Measurements from ENCODE around the gene USP10. TPM values are rescaled to one million over a fixed set of nuclear protein-coding genes. Genes with fewer than 3 reads are reported as not detected.

The USP10 gene
- total RNA-seq: 27.1 TPM

GRCh38 chr16:84699712-84700445, at the start of gene USP10:
TSS of gene USP10 (plus strand) at chr16:84700000. CDS start at chr16:84700091, 91 bp downstream.
- H3K9ac ChIP-seq (ENCODE audit: low read depth in 1 of 3, low read length in 3 of 3): peak within 1 kb of the TSS; percentile 76 to 88 (median 79)
- no peaks in the 10 kb centered on the region for H3K27me3 ChIP-seq (ENCODE audit: control insufficient read depth in 3 of 3, insufficient read depth in 3 of 3, low read length in 3 of 3)
- peaks cover 16 to 25% (median 17%) of the 10 kb centered on the region in 3 donors for H3K4me1 ChIP-seq (ENCODE audit: control insufficient read depth in 3 of 3, insufficient read depth in 3 of 3, low read length in 3 of 3)
- peak within 1 kb of the TSS; percentile 64 for H3K27ac ChIP-seq (ENCODE audit: low read depth, low read length)
- H3K9me3 ChIP-seq (ENCODE audit: control insufficient read depth in 3 of 3, low read length in 3 of 3): no peaks in the 10 kb centered on the region
- no peaks in the 10 kb centered on the region for H3K36me3 ChIP-seq (ENCODE audit: control insufficient read depth in 3 of 3, insufficient read depth in 3 of 3, low read length in 3 of 3)
- H3K4me3 ChIP-seq (ENCODE audit: low read length in 3 of 3): peak within 1 kb of the TSS; percentile 59 to 88 (median 85)

GRCh38 chr16:84650062-84650991, 49.5 kb upstream of the USP10 start:
- no peak overlapping the region for H3K27ac ChIP-seq (ENCODE audit: low read depth, low read length)

GRCh38 chr16:84652566-84652965, 47.2 kb upstream of the USP10 start:
- H3K4me1 ChIP-seq (ENCODE audit: control insufficient read depth in 3 of 3, insufficient read depth in 3 of 3, low read length in 3 of 3): peaks cover 12% of the 10 kb centered on the region in 3 donors
- H3K27me3 ChIP-seq (ENCODE audit: control insufficient read depth in 3 of 3, insufficient read depth in 3 of 3, low read length in 3 of 3): no peaks in the 10 kb centered on the region
- H3K36me3 ChIP-seq (ENCODE audit: control insufficient read depth in 3 of 3, insufficient read depth in 3 of 3, low read length in 3 of 3): peaks cover 15 to 29% (median 23%) of the 10 kb centered on the region in 3 donors
- H3K27ac ChIP-seq (ENCODE audit: low read depth, low read length): no peak overlapping the region
- H3K9ac ChIP-seq (ENCODE audit: low read depth in 1 of 3, low read length in 3 of 3): no peak overlapping the region
- no peak overlapping the region for H3K4me3 ChIP-seq (ENCODE audit: low read length in 3 of 3)
- H3K9me3 ChIP-seq (ENCODE audit: control insufficient read depth in 3 of 3, low read length in 3 of 3): no peaks in the 10 kb centered on the region

More at GRCh38 chr16:84650062-84650991, 49.5 kb upstream of the USP10 start:
- H3K9ac ChIP-seq (ENCODE audit: low read depth in 1 of 3, low read length in 3 of 3): no peak overlapping the region
- H3K36me3 ChIP-seq (ENCODE audit: control insufficient read depth in 3 of 3, insufficient read depth in 3 of 3, low read length in 3 of 3): peaks cover 3 to 19% (median 12%) of the 10 kb centered on the region in 3 donors
- no peaks in the 10 kb centered on the region for H3K27me3 ChIP-seq (ENCODE audit: control insufficient read depth in 3 of 3, insufficient read depth in 3 of 3, low read length in 3 of 3)
- no peak overlapping the region for H3K4me3 ChIP-seq (ENCODE audit: low read length in 3 of 3)
- peaks cover 12 to 13% (median 13%) of the 10 kb centered on the region in 3 donors for H3K4me1 ChIP-seq (ENCODE audit: control insufficient read depth in 3 of 3, insufficient read depth in 3 of 3, low read length in 3 of 3)
- H3K9me3 ChIP-seq (ENCODE audit: control insufficient read depth in 3 of 3, low read length in 3 of 3): no peaks in the 10 kb centered on the region

- Histone ChIP-seq H3K4me3 (ENCODE audit: low read length in 3 of 3) (no peak overlapping the region), H3K4me1 (ENCODE audit: control insufficient read depth in 3 of 3, insufficient read depth in 3 of 3, low read length in 3 of 3) (peaks cover 4 to 10% (median 8%) of the 10 kb centered on the region in 3 donors), H3K27ac (ENCODE audit: low read depth, low read length) (no peak overlapping the region), H3K36me3 (ENCODE audit: control insufficient read depth in 3 of 3, insufficient read depth in 3 of 3, low read length in 3 of 3) (peaks cover 27 to 43% (median 35%) of the 10 kb centered on the region in 3 donors), H3K9ac (ENCODE audit: low read depth in 1 of 3, low read length in 3 of 3) (no peak overlapping the region), H3K9me3 (ENCODE audit: control insufficient read depth in 3 of 3, low read length in 3 of 3) (no peaks in the 10 kb centered on the region), H3K27me3 (ENCODE audit: control insufficient read depth in 3 of 3, insufficient read depth in 3 of 3, low read length in 3 of 3) (no peaks in the 10 kb centered on the region)
Measured at GRCh38 chr16:84654238-84654637, 45.6 kb upstream of the USP10 start.

- Histone ChIP-seq H3K4me1 (ENCODE audit: control insufficient read depth in 3 of 3, insufficient read depth in 3 of 3, low read length in 3 of 3) (peaks cover 0 to 6% (median 5%) of the 10 kb centered on the region in 3 donors), H3K27me3 (ENCODE audit: control insufficient read depth in 3 of 3, insufficient read depth in 3 of 3, low read length in 3 of 3) (no peaks in the 10 kb centered on the region), H3K27ac (ENCODE audit: low read depth, low read length) (no peak overlapping the region), H3K36me3 (ENCODE audit: control insufficient read depth in 3 of 3, insufficient read depth in 3 of 3, low read length in 3 of 3) (peaks cover 35 to 50% (median 41%) of the 10 kb centered on the region in 3 donors), H3K9ac (ENCODE audit: low read depth in 1 of 3, low read length in 3 of 3) (no peak overlapping the region), H3K9me3 (ENCODE audit: control insufficient read depth in 3 of 3, low read length in 3 of 3) (no peaks in the 10 kb centered on the region), H3K4me3 (ENCODE audit: low read length in 3 of 3) (no peak overlapping the region)
Measured at GRCh38 chr16:84654998-84655397, 44.8 kb upstream of the USP10 start.

- Histone ChIP-seq H3K27ac (ENCODE audit: low read depth, low read length) (no peak overlapping the region), H3K9me3 (ENCODE audit: control insufficient read depth in 3 of 3, low read length in 3 of 3) (no peaks in the 10 kb centered on the region), H3K27me3 (ENCODE audit: control insufficient read depth in 3 of 3, insufficient read depth in 3 of 3, low read length in 3 of 3) (no peaks in the 10 kb centered on the region), H3K4me3 (ENCODE audit: low read length in 3 of 3) (no peak overlapping the region), H3K36me3 (ENCODE audit: control insufficient read depth in 3 of 3, insufficient read depth in 3 of 3, low read length in 3 of 3) (peaks cover 45 to 58% (median 47%) of the 10 kb centered on the region in 3 donors), H3K9ac (ENCODE audit: low read depth in 1 of 3, low read length in 3 of 3) (no peak overlapping the region), H3K4me1 (ENCODE audit: control insufficient read depth in 3 of 3, insufficient read depth in 3 of 3, low read length in 3 of 3) (peaks cover 0 to 6% (median 5%) of the 10 kb centered on the region in 3 donors)
Measured at GRCh38 chr16:84656649-84657048, 43.2 kb upstream of the USP10 start.

GRCh38 chr16:84657229-84657837, 42.5 kb upstream of the USP10 start:
- Histone ChIP-seq H3K4me1 (ENCODE audit: control insufficient read depth in 3 of 3, insufficient read depth in 3 of 3, low read length in 3 of 3) (peaks cover 0 to 6% (median 5%) of the 10 kb centered on the region in 3 donors), H3K27ac (ENCODE audit: low read depth, low read length) (no peak overlapping the region), H3K36me3 (ENCODE audit: control insufficient read depth in 3 of 3, insufficient read depth in 3 of 3, low read length in 3 of 3) (peaks cover 52 to 60% (median 54%) of the 10 kb centered on the region in 3 donors), H3K9ac (ENCODE audit: low read depth in 1 of 3, low read length in 3 of 3) (no peak overlapping the region), H3K4me3 (ENCODE audit: low read length in 3 of 3) (no peak overlapping the region), H3K27me3 (ENCODE audit: control insufficient read depth in 3 of 3, insufficient read depth in 3 of 3, low read length in 3 of 3) (no peaks in the 10 kb centered on the region), H3K9me3 (ENCODE audit: control insufficient read depth in 3 of 3, low read length in 3 of 3) (no peaks in the 10 kb centered on the region)

- no peak overlapping the region for H3K4me3 ChIP-seq (ENCODE audit: low read length in 3 of 3)
Measured at GRCh38 chr16:84658690-84659089, 41.1 kb upstream of the USP10 start.

GRCh38 chr16:84659656-84660300, 40.0 kb upstream of the USP10 start:
- no peaks in the 10 kb centered on the region for H3K27me3 ChIP-seq (ENCODE audit: control insufficient read depth in 3 of 3, insufficient read depth in 3 of 3, low read length in 3 of 3)
- peaks cover 66 to 70% (median 68%) of the 10 kb centered on the region in 3 donors for H3K36me3 ChIP-seq (ENCODE audit: control insufficient read depth in 3 of 3, insufficient read depth in 3 of 3, low read length in 3 of 3)
- no peak overlapping the region for H3K9ac ChIP-seq (ENCODE audit: low read depth in 1 of 3, low read length in 3 of 3)
- H3K27ac ChIP-seq (ENCODE audit: low read depth, low read length): no peak overlapping the region
- H3K4me3 ChIP-seq (ENCODE audit: low read length in 3 of 3): no peak overlapping the region
- H3K4me1 ChIP-seq (ENCODE audit: control insufficient read depth in 3 of 3, insufficient read depth in 3 of 3, low read length in 3 of 3): peaks cover 0 to 6% (median 5%) of the 10 kb centered on the region in 3 donors
- H3K9me3 ChIP-seq (ENCODE audit: control insufficient read depth in 3 of 3, low read length in 3 of 3): no peaks in the 10 kb centered on the region

More at GRCh38 chr16:84658690-84659089, 41.1 kb upstream of the USP10 start:
- no peaks in the 10 kb centered on the region for H3K27me3 ChIP-seq (ENCODE audit: control insufficient read depth in 3 of 3, insufficient read depth in 3 of 3, low read length in 3 of 3)
- no peaks in the 10 kb centered on the region for H3K9me3 ChIP-seq (ENCODE audit: control insufficient read depth in 3 of 3, low read length in 3 of 3)
- no peak overlapping the region for H3K27ac ChIP-seq (ENCODE audit: low read depth, low read length)
- peaks cover 61 to 66% (median 64%) of the 10 kb centered on the region in 3 donors for H3K36me3 ChIP-seq (ENCODE audit: control insufficient read depth in 3 of 3, insufficient read depth in 3 of 3, low read length in 3 of 3)
- H3K9ac ChIP-seq (ENCODE audit: low read depth in 1 of 3, low read length in 3 of 3): no peak overlapping the region
- peaks cover 0 to 6% (median 5%) of the 10 kb centered on the region in 3 donors for H3K4me1 ChIP-seq (ENCODE audit: control insufficient read depth in 3 of 3, insufficient read depth in 3 of 3, low read length in 3 of 3)
